B cell (primary cell): Measurements from ENCODE around the gene NUP85.

Experiments used
- CTCF ChIP-seq: fragments of 200-600 bp; IDR thresholded peaks from one replicate; pipeline ENCODE4 v1.8.0; 2022; ENCODE audit warnings: antibody characterized with exemption, mild to moderate bottlenecking
- EZH2 ChIP-seq: IDR thresholded peaks from 2 replicates; pipeline ENCODE4 v1.6.1; 2012; ENCODE audit warnings: borderline replicate concordance, low read depth, mild to moderate bottlenecking, moderate library complexity, low read length; ENCODE audit not compliant: insufficient read depth, poor library complexity, severe bottlenecking

GRCh38 chr17:75227729-75228128, 22.2 kb downstream of the NUP85 start:
- no peak for TF ChIP-seq CTCF
- no peak for TF ChIP-seq EZH2
